HG03469 (cell line): ENCODE results near the gene TCF7L2.

Source experiments
- ATAC-seq: cut with Tn5 transposase; IDR thresholded peaks from one replicate; pipeline ENCODE4 v1.9.1; 2021; ENCODE audit warnings: mild to moderate bottlenecking, moderate library complexity, moderate number of reproducible peaks; ENCODE audit not compliant: unreplicated experiment

TCF7L2 gene

DNA sequence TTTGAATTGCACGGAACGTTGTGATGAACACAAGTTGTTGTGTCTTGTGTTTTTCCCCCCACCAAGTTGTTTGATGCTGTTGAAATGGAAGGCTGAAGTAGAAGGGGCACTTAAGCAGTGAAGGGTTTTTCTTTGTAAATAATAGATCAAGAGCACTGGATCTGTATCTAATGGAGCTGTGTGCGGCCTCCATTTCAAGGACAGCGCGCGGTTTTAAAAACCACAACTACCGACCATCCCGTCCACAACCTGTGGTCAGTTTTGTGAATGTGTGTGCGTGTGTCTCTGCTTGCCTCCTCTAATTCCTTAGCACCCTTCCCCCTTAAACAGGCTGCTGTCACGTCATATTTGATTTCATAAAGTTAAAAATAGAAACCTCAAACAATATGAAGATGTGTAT is 165.5 kb downstream of the TCF7L2 start:
- no peak for ATAC-seq

DNA sequence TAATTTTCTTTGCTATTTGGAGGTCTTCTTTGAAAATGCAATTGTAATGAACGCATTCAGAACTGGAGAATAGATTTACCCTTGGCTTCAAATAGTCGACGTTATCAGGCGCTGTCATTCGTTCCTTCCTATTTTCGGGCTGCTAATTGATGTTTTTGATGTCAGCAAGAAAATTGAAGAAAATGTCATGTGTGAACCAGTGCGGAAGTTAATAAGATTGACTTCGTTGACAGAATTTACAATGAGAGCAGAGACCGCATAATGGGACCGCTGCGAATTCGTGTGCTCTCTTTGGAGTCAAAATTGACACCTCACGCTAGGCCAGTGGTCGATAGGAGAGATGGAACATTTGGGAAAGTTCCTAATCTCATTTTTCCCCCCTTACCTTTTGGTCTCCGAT is 168.8 kb downstream of the TCF7L2 start:
- ATAC-seq, result no peak

GRCh38 chr10:113119801-113120200 is 169.8 kb downstream of the TCF7L2 start:
- ATAC-seq, result no peak

- ATAC-seq, result no peak
Observed at GRCh38 chr10:113121153-113121552, 171.1 kb downstream of the TCF7L2 start.

DNA sequence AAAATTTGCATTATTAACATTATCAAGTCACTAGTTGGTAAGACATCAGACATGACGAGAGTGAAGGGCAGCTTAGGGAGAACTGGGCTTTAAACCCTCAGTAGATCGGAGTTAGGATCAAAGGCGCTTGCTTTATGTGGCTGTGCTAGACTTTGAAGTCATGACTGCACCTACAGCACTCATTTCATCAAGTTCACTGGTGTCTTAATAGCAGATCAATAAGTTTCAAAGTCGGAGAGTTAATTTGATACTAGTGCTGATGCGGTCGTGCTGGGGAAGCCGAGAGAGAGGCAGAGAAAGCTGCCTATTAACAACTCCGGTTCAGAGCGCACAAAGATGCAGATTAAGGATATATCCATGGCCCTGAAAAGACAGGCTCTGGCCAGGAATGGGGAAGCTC is 172.9 kb downstream of the TCF7L2 start:
- ATAC-seq, result no peak

GRCh38 chr10:113124724-113125123 is 174.7 kb downstream of the TCF7L2 start:
- ATAC-seq, result no peak

GRCh38 chr10:113125612-113126011 is 175.6 kb downstream of the TCF7L2 start:
- no peak for ATAC-seq

DNA sequence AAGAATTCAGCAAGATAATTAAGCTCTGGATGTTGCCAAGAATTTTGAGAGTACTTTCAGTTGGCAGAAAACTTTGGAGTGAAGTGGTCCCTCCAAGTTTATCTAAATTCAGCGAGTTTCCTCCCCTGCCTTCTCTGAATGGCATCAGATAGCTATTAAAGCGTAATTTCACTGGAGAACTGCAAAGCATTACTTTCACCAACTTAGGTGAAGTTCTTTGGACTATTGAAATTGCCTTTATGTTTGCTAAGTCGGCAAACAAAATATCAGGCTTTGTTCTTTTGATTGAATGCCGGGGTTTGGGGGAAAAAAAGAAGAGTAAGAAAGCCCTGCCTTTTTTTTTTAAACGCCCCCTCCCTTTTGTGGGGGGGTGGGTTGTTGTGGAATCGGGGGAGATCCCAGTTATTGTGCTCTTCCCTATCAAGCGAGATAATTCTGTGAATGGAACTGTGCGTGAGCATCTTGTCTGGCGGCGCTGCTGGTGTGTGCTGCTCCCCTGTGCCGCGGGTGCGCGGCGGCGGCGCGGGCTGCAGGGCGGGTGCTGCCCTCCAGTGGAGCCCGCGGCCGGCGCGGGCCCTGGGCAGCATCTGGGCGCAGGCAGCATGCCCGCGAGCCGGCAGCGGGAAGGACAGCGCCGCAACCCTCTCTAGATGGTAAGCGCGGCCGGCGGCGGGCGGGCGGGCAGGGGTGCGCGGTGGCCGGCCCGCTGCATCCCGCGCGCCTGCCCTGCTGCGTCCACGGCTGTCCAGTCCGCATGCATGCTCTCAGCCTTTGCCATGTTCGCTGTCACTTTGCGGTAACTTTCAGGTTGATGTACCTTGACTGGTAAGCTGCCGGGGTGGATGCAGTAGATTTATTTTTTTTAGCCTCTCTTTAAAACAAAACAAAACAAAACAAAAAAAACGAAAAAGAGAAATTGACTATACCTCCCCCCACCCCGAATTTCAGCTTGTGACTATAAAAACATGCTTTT is 176.5 kb downstream of the TCF7L2 start:
- no peak for ATAC-seq

DNA sequence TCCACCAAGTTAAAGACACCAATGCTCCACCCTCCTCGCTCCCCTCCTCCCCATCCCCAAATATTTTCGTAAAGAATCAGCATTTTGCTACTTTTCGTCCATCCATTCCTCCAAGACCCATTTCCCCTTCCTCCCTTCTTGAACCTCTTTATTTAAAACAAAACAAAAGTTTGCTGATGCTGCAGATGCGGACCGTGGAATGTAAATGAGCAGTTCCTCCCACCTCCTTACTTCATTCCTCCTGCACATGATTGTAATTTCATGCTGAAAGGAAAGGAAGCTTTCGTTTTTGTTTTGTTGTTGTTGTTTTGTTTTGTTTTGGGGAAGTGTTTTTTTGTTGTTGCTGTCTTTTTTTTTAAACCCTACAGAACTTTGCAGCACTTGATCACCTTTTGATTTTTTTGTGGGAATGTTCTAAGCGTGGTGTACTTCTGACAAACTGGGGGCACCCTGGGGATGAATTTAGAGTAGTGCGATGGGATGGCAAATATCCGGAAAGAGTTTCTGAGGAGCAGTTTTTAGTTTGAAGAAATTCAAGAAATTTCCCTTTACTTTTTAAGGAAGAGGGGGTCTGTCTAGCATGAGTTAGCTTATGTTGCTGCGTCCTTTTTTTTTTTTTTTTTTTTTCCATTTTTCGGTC is 177.3 kb downstream of the TCF7L2 start:
- no peak for ATAC-seq

GRCh38 chr10:113127901-113128283 is 177.8 kb downstream of the TCF7L2 start:
- no peak for ATAC-seq

GRCh38 chr10:113128450-113129070 is 178.5 kb downstream of the TCF7L2 start:
- no peak for ATAC-seq

DNA sequence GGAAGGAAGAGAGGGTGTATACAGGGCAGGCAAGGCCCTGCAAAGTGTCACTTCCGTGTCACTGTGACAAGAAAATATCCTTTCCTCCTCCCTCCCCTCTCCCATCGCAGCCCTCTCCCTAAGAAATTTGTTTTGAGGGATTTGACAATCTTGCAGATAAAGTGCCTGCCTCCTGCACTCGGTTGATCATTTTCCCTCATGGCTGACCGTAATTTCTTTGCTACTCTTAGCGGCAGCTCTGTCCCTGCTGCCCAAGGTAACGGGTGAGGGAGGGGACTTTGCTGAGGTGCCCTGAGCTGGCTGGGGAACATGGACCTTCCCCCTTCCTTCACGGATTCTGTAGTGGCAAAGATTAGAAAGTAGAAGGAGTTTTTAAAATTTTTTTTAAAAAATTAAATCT is 179.1 kb downstream of the TCF7L2 start:
- ATAC-seq, result no peak

GRCh38 chr10:113130014-113130641 is 180.1 kb downstream of the TCF7L2 start:
- ATAC-seq, result no peak

DNA sequence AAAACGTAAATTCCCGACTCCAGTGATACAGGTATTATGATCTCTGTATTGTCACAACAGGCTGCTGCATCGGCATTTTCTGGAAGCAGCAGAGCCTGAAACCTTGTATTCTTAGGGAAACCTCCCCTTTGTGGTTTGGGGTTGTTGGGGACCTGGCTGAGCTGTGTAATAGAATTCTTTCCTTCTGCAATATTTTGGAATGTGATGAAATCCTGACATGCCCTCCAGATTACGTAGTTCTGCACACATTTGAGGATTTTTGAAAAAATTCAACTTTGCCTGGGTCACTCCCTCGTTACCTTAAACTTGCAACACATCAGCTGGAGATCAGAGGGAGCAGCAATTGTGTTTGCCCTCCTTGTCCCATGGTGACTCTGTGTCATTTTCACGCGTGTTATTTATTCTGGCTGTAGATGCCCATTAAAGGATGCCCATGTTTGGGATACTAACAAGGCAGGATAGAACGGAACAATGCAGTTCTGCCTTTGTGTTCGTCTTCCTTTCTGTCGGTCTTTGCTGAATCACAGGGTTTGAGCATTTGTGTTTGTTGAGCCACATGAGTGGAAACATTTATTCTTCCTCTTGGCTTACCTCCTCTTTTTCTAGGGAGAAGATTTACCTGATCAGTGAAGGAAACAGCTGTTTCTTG is 181.7 kb downstream of the TCF7L2 start:
- ATAC-seq, result no peak

DNA sequence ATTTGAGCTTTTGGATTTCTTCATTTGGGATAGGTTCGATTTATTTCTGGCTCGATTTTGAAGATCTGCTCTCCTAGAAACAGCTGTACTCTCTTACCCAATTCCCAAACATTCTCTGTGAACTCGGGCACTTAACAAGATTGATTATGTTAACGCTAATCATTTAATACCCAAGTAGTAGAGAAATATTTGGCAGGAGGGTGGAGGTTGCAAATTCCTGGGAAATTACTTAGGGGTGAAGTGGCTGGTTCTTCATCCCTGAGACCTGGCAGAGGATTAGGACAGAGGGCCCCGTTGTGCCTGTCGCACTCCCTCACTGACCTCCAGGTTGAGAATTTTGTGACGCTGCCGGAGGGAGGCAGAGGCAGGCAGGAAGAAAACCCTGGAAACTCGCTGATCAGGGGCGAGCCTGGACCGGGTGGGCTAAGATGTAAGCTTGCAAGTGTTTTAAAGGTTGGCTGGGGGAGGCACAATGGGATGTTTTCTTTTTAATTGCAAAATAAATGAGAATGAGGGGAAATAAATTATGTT is 182.6 kb downstream of the TCF7L2 start:
- no peak for ATAC-seq

GRCh38 chr10:113133497-113134115 is 183.6 kb downstream of the TCF7L2 start:
- ATAC-seq, result no peak

DNA sequence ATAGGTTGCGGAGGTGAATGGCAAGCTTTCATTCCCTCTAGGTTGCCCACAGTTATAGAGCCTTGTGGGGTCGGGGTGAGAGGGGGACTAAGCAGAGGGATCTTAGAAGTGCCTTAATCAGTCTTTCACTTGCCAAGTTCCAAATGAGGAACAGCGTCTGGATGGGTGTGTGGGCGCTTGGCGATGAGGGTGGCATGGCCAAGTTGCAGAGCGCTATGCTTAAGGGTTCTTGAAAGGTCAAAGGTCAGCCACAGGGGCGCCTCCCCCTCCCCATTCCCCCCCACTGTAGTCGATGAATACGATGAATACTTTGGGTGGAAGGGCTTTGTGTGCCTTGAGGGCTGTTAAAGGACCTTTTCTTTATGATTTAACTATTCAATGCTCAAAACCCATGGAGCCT is 185.0 kb downstream of the TCF7L2 start:
- no peak for ATAC-seq

DNA sequence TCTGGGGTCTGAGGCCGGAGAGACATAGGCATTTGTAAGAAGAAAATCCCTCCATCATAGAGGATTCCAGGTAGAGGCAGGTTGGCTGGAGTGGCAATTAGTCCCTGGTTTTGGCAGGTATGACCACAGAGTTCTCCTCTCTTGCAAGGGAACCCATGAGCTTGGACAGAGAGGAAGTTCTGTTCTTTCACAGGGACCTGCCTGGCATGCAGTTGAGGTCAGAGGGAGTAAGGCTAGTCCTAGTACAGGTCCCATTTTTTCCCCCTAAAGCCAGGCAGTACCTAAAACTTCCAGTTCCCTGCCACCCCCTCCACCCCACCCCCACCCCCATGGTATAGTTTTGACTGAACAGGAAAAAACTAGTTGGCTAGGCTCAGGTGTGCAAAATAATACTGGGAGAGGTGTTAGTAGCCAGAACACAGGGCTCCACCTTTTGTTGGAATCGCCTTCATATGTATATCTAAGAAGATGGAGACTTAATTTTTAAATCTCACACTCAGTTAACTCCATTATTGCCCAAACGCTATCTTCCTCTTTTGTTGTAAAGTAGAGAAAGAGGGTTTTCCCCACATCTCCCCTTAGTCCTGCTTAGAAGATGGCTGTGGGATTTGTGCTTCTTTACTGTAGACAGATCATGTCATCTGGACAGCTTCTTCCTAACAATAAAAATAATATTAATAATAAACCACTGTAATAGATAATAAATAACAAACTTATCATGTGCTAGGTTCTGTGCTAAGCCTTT is 188.1 kb downstream of the TCF7L2 start:
- no peak for ATAC-seq

GRCh38 chr10:113138937-113139585 is 189.0 kb downstream of the TCF7L2 start:
- ATAC-seq, result no peak
